ENCODE measurements around the gene HSP90AA1. TPM values are rescaled to one million over a fixed set of nuclear protein-coding genes. Genes with fewer than 3 reads are reported as not detected.
"Not testable (repeated sequence)": the region's sequence is repeated elsewhere in the genome, so short reads cannot be mapped to it uniquely, and the experiment has no call there.

HSP90AA1 gene
- 1,000 to 10,000 TPM; 1,286 to 1,366 TPM for total RNA-seq

GRCh38 chr14:102086972-102087761 lies at the start of gene HSP90AA1:
Gene HSP90AA1, minus strand, starts transcription at chr14:102087044. Its CDS starts 666 bp downstream, at chr14:102086378.
- Mint-ChIP-seq H3K9me3 (no peaks in the 10 kb centered on the region), H3K4me3 (peak within 1 kb of the TSS; percentile 97), H3K27ac (peak within 1 kb of the TSS; percentile 95), H3K4me1 (ENCODE audit: low read depth) (peaks cover 49% of the 10 kb centered on the region), H3K36me3 (ENCODE audit: low read depth) (peaks cover 43% of the 10 kb centered on the region), H3K27me3 (ENCODE audit: low read depth) (no peaks in the 10 kb centered on the region)
- CTCF ChIA-PET: interaction anchor here (0.8 to 1.8 kb wide), 3 partner anchors 9 to 228 kb away, joined by 3 to 4 read pairs (median 4); no protein-coding TSS in a partner anchor
- intact Hi-C loops (cut with micrococcal nuclease): loop anchor here (1.0 to 5.0 kb wide), 12 partner anchors 53 to 1245 kb away; partner anchors contain the start of genes CINP, DYNC1H1, EIF5 and MOK
- DNase-seq: peak; percentile 92

GRCh38 chr14:102135456-102135855 lies 48.6 kb upstream of the HSP90AA1 start:
- intact Hi-C loops (cut with micrococcal nuclease); H3K27me3 Mint-ChIP-seq (ENCODE audit: low read depth); CTCF ChIA-PET; H3K27ac Mint-ChIP-seq; H3K4me3 Mint-ChIP-seq; H3K9me3 Mint-ChIP-seq; H3K4me1 Mint-ChIP-seq (ENCODE audit: low read depth); H3K36me3 Mint-ChIP-seq (ENCODE audit: low read depth); DNase-seq: not testable (repeated sequence)

- H3K4me1 Mint-ChIP-seq (ENCODE audit: low read depth); intact Hi-C loops (cut with micrococcal nuclease); H3K27me3 Mint-ChIP-seq (ENCODE audit: low read depth); H3K9me3 Mint-ChIP-seq; H3K36me3 Mint-ChIP-seq (ENCODE audit: low read depth); H3K4me3 Mint-ChIP-seq; DNase-seq; CTCF ChIA-PET; H3K27ac Mint-ChIP-seq: not testable (repeated sequence)
These were observed 47.9 kb upstream of the HSP90AA1 start for GRCh38 chr14:102134719-102135118.

GRCh38 chr14:102134021-102134420 lies 47.2 kb upstream of the HSP90AA1 start:
- DNase-seq; H3K4me3 Mint-ChIP-seq; H3K36me3 Mint-ChIP-seq (ENCODE audit: low read depth); H3K27ac Mint-ChIP-seq; H3K4me1 Mint-ChIP-seq (ENCODE audit: low read depth); H3K27me3 Mint-ChIP-seq (ENCODE audit: low read depth); CTCF ChIA-PET; H3K9me3 Mint-ChIP-seq; intact Hi-C loops (cut with micrococcal nuclease): not testable (repeated sequence)

GRCh38 chr14:102131741-102132140 lies 44.9 kb upstream of the HSP90AA1 start:
- H3K4me3 Mint-ChIP-seq: no peak overlapping the region
- no peak for DNase-seq
- no peaks in the 10 kb centered on the region for H3K27me3 Mint-ChIP-seq (ENCODE audit: low read depth)
- H3K27ac Mint-ChIP-seq: no peak overlapping the region
- no peaks in the 10 kb centered on the region for H3K4me1 Mint-ChIP-seq (ENCODE audit: low read depth)
- intact Hi-C loops (cut with micrococcal nuclease): no loop called here
- no peaks in the 10 kb centered on the region for H3K9me3 Mint-ChIP-seq
- peaks cover 6% of the 10 kb centered on the region for H3K36me3 Mint-ChIP-seq (ENCODE audit: low read depth)
- CTCF ChIA-PET: no interaction called here

- H3K4me1 Mint-ChIP-seq (ENCODE audit: low read depth): no peaks in the 10 kb centered on the region
These were observed 40.1 kb upstream of the HSP90AA1 start for GRCh38 chr14:102126807-102127455.

DNA sequence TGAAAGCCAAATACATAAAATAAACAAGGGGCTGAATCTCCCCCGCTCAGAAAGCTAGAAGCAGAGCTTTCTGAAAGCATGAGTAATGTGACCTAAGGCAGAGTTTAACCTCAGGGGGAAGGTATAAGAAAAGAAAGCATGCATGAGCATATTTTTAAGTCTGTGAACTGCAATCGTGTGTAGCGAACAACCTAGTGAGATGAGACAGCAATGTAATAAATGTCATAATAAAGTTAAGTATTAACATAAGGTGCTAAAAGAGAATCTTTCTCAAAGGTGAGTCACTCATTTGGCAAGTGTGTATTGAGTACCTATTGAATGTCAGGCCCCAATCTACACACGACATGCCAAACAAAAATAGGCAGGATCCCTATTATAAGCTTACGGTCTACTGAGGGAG lies 38.7 kb upstream of the HSP90AA1 start:
- Mint-ChIP-seq H3K27ac (no peak overlapping the region), H3K9me3 (no peaks in the 10 kb centered on the region), H3K27me3 (ENCODE audit: low read depth) (no peaks in the 10 kb centered on the region), H3K4me3 (no peak overlapping the region), H3K4me1 (ENCODE audit: low read depth) (no peaks in the 10 kb centered on the region), H3K36me3 (ENCODE audit: low read depth) (no peaks in the 10 kb centered on the region)
- no peak for DNase-seq
- intact Hi-C loops (cut with micrococcal nuclease): no loop called here
- CTCF ChIA-PET: interaction anchor here (0.7 to 0.9 kb wide), 2 partner anchors 15 to 20 kb away, joined by 3 read pairs; no protein-coding TSS in a partner anchor

More at GRCh38 chr14:102126807-102127455, 40.1 kb upstream of the HSP90AA1 start:
- DNase-seq: no peak
- no peak overlapping the region for H3K27ac Mint-ChIP-seq
- no peaks in the 10 kb centered on the region for H3K9me3 Mint-ChIP-seq
- CTCF ChIA-PET: interaction anchor here (0.6 to 0.9 kb wide), 3 partner anchors 31 to 1871 kb away, joined by 3 to 7 read pairs (median 3); no protein-coding TSS in a partner anchor
- no peak overlapping the region for H3K4me3 Mint-ChIP-seq
- intact Hi-C loops (cut with micrococcal nuclease): no loop called here
- H3K27me3 Mint-ChIP-seq (ENCODE audit: low read depth): no peaks in the 10 kb centered on the region
- peaks cover 2% of the 10 kb centered on the region for H3K36me3 Mint-ChIP-seq (ENCODE audit: low read depth)

GRCh38 chr14:102124419-102124818 lies 37.6 kb upstream of the HSP90AA1 start:
- Mint-ChIP-seq H3K9me3 (no peaks in the 10 kb centered on the region), H3K4me3 (no peak overlapping the region), H3K27ac (no peak overlapping the region), H3K27me3 (ENCODE audit: low read depth) (no peaks in the 10 kb centered on the region), H3K36me3 (ENCODE audit: low read depth) (no peaks in the 10 kb centered on the region), H3K4me1 (ENCODE audit: low read depth) (no peaks in the 10 kb centered on the region)
- no peak for DNase-seq
- CTCF ChIA-PET: no interaction called here
- intact Hi-C loops (cut with micrococcal nuclease): no loop called here

- Mint-ChIP-seq H3K27ac (no peak overlapping the region), H3K27me3 (ENCODE audit: low read depth) (no peaks in the 10 kb centered on the region), H3K36me3 (ENCODE audit: low read depth) (peaks cover 10% of the 10 kb centered on the region), H3K4me1 (ENCODE audit: low read depth) (no peaks in the 10 kb centered on the region), H3K9me3 (peaks cover 2% of the 10 kb centered on the region), H3K4me3 (no peak overlapping the region)
- CTCF ChIA-PET: no interaction called here
- intact Hi-C loops (cut with micrococcal nuclease): no loop called here
- DNase-seq: no peak
These were observed 34.7 kb upstream of the HSP90AA1 start for GRCh38 chr14:102121567-102121966.

GRCh38 chr14:102120888-102121287 lies 34.0 kb upstream of the HSP90AA1 start:
- CTCF ChIA-PET: no interaction called here
- Mint-ChIP-seq H3K4me1 (ENCODE audit: low read depth) (no peaks in the 10 kb centered on the region), H3K9me3 (peaks cover 2% of the 10 kb centered on the region), H3K36me3 (ENCODE audit: low read depth) (peaks cover 10% of the 10 kb centered on the region), H3K27ac (no peak overlapping the region), H3K4me3 (no peak overlapping the region), H3K27me3 (ENCODE audit: low read depth) (no peaks in the 10 kb centered on the region)
- intact Hi-C loops (cut with micrococcal nuclease): no loop called here
- DNase-seq: no peak

DNA sequence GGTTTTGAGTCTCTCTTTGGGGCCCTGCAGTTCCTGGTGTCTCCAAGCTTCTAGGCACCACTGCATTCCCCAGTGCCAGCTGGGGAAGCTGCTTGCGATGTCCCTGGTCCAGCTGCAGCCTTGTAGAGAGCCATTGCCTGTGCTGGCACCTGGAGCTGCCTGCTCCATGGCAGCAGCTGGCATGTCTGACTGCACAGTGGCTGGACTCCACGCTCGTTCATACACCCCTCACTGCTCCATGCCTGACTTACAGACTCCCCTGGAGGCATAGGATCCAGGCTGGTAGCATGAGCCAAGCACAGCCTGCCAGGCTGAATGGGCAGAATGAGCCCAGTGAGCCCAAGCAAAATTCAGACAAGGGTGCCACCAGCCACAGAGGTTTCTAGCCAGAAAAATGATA lies 31.0 kb upstream of the HSP90AA1 start:
- CTCF ChIA-PET: interaction anchor here (0.6 kb wide), 1 partner anchor 220 kb away, joined by 9 read pairs; no protein-coding TSS in a partner anchor
- Mint-ChIP-seq H3K4me3 (no peak overlapping the region), H3K36me3 (ENCODE audit: low read depth) (peaks cover 10% of the 10 kb centered on the region), H3K27me3 (ENCODE audit: low read depth) (no peaks in the 10 kb centered on the region), H3K4me1 (ENCODE audit: low read depth) (no peaks in the 10 kb centered on the region), H3K27ac (no peak overlapping the region), H3K9me3 (peaks cover 2% of the 10 kb centered on the region)
- DNase-seq: no peak
- intact Hi-C loops (cut with micrococcal nuclease): no loop called here

- Mint-ChIP-seq H3K4me3 (no peak overlapping the region), H3K27ac (no peak overlapping the region), H3K4me1 (ENCODE audit: low read depth) (no peaks in the 10 kb centered on the region), H3K27me3 (ENCODE audit: low read depth) (no peaks in the 10 kb centered on the region), H3K36me3 (ENCODE audit: low read depth) (peaks cover 10% of the 10 kb centered on the region), H3K9me3 (peaks cover 3% of the 10 kb centered on the region)
- no peak for DNase-seq
- CTCF ChIA-PET: interaction anchor here (0.5 kb wide), 1 partner anchor 23 kb away, joined by 4 read pairs; no protein-coding TSS in a partner anchor
- intact Hi-C loops (cut with micrococcal nuclease): no loop called here
These were observed 29.7 kb upstream of the HSP90AA1 start for GRCh38 chr14:102116361-102117180.

Measured in activated naive CD4-positive, alpha-beta T cell treated with anti-CD3 and anti-CD28 coated beads for 36 hours (primary cell).